Measurements from ENCODE around the gene GLIPR1.
"Not testable (repeated sequence)": the region's sequence is repeated elsewhere in the genome, so short reads cannot be mapped to it uniquely, and the experiment has no call there.

Gene GLIPR1

GRCh38 chr12:75480469-75480949 lies at the start of gene GLIPR1:
Gene GLIPR1 (plus strand): TSS chr12:75480755. CDS start chr12:75480881, 126 bp downstream.
- peak; percentile 47 for DNase-seq (ENCODE audit: low read depth, low spot score)

- no peak for DNase-seq (ENCODE audit: low read depth, low spot score)
Measured at GRCh38 chr12:75432924-75433323, 47.6 kb upstream of the GLIPR1 start.

- DNase-seq (ENCODE audit: low read depth, low spot score) = no peak
Measured at GRCh38 chr12:75437564-75437963, 43.0 kb upstream of the GLIPR1 start.

GRCh38 chr12:75438059-75438754 lies 42.3 kb upstream of the GLIPR1 start:
- no peak for DNase-seq (ENCODE audit: low read depth, low spot score)

GRCh38 chr12:75439048-75439447 lies 41.5 kb upstream of the GLIPR1 start:
- DNase-seq (ENCODE audit: low read depth, low spot score) = no peak

DNA sequence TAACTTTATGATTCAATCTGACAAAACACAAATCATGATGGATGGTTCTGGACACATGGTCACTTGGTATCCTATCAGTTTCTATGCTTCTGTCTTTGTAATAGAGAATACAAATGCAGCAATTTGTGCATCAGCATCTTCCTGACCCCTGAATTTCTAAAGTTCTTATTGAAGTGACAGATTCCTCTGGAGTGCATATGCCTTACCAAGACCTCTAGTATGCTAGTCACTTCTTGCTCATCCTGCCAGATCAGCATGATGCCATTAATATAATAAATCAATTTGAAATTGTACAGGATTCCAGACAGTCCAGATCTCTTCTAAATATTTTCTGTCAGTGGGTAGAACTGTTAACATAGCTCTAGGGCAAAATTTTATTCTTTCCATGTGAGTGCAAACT lies 40.6 kb upstream of the GLIPR1 start:
- DNase-seq (ENCODE audit: low read depth, low spot score) = no peak

- not testable (repeated sequence) for DNase-seq (ENCODE audit: low read depth, low spot score)
Measured at GRCh38 chr12:75441687-75442449, 38.7 kb upstream of the GLIPR1 start.

GRCh38 chr12:75442454-75442853 lies 38.1 kb upstream of the GLIPR1 start:
- DNase-seq (ENCODE audit: low read depth, low spot score) = not testable (repeated sequence)

DNA sequence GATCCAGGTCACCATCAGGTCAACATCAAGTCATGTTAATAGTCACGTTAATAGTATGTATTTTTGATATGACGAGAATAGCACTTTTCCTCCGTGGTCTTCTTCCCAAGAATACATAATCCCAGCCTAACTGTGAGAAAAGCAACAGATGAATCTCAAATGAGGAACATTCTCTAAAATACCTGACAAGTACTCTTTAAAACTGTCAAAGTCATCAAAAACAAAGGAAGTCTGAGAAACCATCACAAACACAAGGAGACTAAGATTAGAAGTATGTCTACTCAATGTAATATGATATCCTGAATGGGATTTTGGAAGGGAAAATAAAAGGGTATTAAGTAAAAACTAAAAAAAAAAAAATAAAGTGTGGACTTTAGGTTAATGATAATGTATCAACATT lies 36.8 kb upstream of the GLIPR1 start:
- DNase-seq (ENCODE audit: low read depth, low spot score) = no peak

DNA sequence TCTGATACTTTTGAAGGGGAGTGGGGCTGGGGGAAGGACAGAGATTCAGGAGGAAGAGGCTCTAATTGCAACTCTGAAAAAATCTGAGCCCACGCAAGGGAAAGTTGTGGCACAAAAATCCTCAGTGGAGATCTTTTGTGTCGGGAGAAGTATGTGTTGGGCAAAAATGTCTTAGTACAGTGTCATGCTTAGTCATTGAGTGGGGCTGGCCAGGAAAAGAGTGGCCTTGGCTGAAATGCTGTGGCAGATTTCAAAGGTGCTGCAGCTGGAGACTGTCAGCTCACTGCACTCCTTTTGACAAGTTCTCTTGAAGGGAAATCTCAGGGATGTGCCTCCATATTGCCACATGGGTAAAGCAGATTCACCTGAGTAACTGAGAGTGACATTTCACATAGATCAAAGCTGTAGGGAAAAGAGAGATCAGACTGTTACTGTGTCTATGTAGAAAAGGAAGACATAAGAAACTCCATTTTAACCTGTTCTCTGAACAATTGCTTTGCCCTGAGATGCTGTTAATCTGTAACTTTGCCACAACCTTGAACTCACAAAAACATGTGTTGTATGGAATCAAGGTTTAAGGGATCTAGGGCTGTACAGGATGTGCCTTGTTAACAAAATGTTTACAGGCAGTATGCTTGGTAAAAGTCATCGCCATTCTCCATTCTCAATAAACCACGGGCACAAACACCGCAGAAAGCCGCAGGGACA lies 36.0 kb upstream of the GLIPR1 start:
- DNase-seq (ENCODE audit: low read depth, low spot score) = no peak

DNA sequence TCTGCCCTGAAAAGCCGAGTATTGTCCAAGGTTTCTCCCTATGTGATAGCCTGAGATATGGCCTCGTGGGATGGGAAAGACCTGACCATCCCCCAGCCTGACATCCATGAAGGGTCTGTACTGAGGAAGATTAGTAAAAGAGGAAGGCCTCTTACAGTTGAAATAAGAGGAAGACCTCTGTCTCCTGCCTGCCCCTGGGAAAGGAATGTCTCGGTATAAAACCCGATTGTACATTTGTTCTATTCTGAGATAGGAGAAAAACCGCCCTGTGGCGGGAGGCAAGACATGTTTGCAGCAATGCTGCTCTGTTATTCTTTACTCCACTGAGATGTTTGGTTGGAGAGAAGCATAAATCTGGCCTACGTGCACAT lies 35.4 kb upstream of the GLIPR1 start:
- DNase-seq (ENCODE audit: low read depth, low spot score) = not testable (repeated sequence)

DNA sequence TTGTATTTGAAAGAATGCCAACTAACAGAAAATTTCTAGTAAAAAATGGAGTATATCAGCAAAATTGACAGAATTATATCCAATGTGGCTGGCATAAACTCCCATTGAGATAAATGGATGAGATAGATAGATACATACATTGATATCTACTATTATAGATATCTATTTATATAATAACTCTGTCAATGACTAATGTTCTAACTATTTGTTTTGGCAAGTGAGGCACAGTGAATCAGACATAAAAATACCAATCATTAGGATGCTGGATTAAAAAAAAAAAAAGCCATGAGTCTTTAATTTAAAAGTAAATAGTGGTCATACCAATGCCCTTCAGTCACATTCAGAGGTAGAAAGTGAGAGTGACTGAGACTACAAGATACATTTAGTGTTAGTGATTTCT lies 33.7 kb upstream of the GLIPR1 start:
- DNase-seq (ENCODE audit: low read depth, low spot score) = no peak

GRCh38 chr12:75447691-75448393 lies 32.7 kb upstream of the GLIPR1 start:
- DNase-seq (ENCODE audit: low read depth, low spot score) = no peak

GRCh38 chr12:75452675-75453330 lies 27.8 kb upstream of the GLIPR1 start:
- no peak for DNase-seq (ENCODE audit: low read depth, low spot score)

DNA sequence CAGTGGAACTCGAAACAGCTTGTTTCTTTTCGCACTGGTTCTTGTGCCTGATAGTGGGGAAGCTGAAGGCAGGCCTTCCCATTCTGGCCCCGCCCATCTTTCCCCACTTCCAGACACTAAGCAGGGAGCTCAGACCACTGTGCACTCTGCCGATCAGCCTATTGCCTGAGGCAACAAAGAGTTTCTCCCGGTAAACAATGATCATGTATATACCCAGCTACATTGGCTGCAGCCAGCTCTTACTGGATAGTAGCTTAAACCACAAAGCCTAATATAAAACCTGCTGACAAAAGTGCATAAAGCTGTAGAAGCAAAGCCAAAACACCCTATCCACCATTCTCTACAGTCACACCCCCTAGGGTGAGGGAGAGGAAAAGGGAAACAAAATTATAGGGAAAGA lies 24.7 kb upstream of the GLIPR1 start:
- DNase-seq (ENCODE audit: low read depth, low spot score) = no peak

- no peak for DNase-seq (ENCODE audit: low read depth, low spot score)
Measured at GRCh38 chr12:75457191-75457590, 23.4 kb upstream of the GLIPR1 start.

- not testable (repeated sequence) for DNase-seq (ENCODE audit: low read depth, low spot score)
Measured at GRCh38 chr12:75457866-75458265, 22.7 kb upstream of the GLIPR1 start.

GRCh38 chr12:75459755-75460154 lies 20.8 kb upstream of the GLIPR1 start:
- no peak for DNase-seq (ENCODE audit: low read depth, low spot score)

- no peak for DNase-seq (ENCODE audit: low read depth, low spot score)
Measured at GRCh38 chr12:75460204-75460603, 20.4 kb upstream of the GLIPR1 start.

DNA sequence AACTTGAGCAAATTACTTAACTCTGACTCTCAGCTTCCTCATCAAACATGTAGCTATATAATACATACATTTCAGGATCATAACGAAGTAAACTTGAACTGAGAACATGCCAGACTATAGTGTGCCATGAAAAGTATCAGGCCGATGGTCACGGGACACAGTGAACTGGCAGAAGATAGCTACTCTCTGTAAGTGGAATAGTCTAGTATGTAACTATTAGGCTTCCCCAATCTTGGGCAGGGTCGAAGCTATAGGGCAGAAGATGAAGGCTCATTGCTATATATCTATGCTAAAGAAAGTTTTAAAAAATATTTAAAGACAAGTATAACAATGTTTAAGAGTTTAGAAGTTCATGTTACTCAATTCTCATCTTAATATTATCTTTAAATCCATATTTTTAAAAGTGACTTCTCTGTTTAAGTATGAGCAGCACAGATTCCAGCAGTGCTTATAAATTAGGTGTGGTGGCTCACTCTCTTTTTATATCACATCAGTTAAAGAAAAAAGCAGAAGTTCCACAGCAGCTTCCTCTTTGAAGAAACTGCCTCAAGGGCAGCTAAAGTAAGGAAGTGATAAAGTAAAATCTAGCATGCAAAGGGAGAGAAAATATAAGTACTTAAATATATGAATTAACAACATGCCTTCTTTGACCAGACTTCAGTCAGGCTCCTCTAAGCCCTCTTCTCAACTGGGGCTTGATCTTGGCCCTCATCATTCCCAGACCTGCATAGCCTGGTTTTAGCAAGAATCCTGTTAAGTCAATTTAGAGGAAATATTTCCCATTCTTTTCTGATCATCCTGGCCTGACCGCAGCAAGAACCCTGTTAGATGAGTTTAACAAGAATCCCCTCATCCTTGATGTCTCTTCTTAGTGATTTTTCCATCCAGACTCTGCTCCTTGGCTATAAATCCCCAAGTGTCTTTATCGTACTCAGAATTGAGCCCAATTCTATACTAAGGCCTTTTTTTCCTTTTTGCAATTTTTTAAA lies 8.4 kb upstream of the GLIPR1 start:
- DNase-seq (ENCODE audit: low read depth, low spot score) = no peak
